ENCODE results near the gene AFF3. TPM values are rescaled to one million over a fixed set of nuclear protein-coding genes. Genes with fewer than 3 reads are reported as not detected.

AFF3 gene
- total RNA-seq, 1 experiment from 2014 or later, result not detected

- CTCF ChIA-PET, result interaction anchor here (0.5 kb wide), 1 partner anchor 1866 kb away, joined by 4 read pairs; no protein-coding TSS in a partner anchor
- H3K9me3 Mint-ChIP-seq (ENCODE audit: low read depth, unreplicated experiment), result no peaks in the 10 kb centered on the region
- no peak for DNase-seq
- H3K36me3 Mint-ChIP-seq (ENCODE audit: insufficient read depth, unreplicated experiment), result no peaks in the 10 kb centered on the region
- no TSS peak for BruUV-seq (replicated peaks)
- peaks cover 57% of the 10 kb centered on the region for H3K27me3 Mint-ChIP-seq (ENCODE audit: unreplicated experiment)
- no peaks in the 10 kb centered on the region for H3K4me1 Mint-ChIP-seq (ENCODE audit: low read depth, unreplicated experiment)
- no peak overlapping the region for H3K4me3 Mint-ChIP-seq (ENCODE audit: low read depth, unreplicated experiment)
- intact Hi-C loops (cut with micrococcal nuclease; ENCODE audit: unreplicated experiment), result no loop called here
- TF ChIP-seq CTCF (IDR thresholded peaks at IDR 0.05; ENCODE audit: unreplicated experiment), result no peak
- no peak overlapping the region for H3K27ac Mint-ChIP-seq (ENCODE audit: unreplicated experiment)
Observed at GRCh38 chr2:99878581-99879350, 263.6 kb downstream of the AFF3 start.

GRCh38 chr2:99877963-99878362 is 264.4 kb downstream of the AFF3 start:
- TF ChIP-seq CTCF (IDR thresholded peaks at IDR 0.05; ENCODE audit: unreplicated experiment), result no peak
- H3K27ac Mint-ChIP-seq (ENCODE audit: unreplicated experiment), result no peak overlapping the region
- H3K36me3 Mint-ChIP-seq (ENCODE audit: insufficient read depth, unreplicated experiment), result no peaks in the 10 kb centered on the region
- peaks cover 49% of the 10 kb centered on the region for H3K27me3 Mint-ChIP-seq (ENCODE audit: unreplicated experiment)
- no peak for DNase-seq
- intact Hi-C loops (cut with micrococcal nuclease; ENCODE audit: unreplicated experiment), result no loop called here
- H3K4me1 Mint-ChIP-seq (ENCODE audit: low read depth, unreplicated experiment), result no peaks in the 10 kb centered on the region
- CTCF ChIA-PET, result no interaction called here
- no TSS peak for BruUV-seq (replicated peaks)
- H3K4me3 Mint-ChIP-seq (ENCODE audit: low read depth, unreplicated experiment), result no peak overlapping the region
- no peaks in the 10 kb centered on the region for H3K9me3 Mint-ChIP-seq (ENCODE audit: low read depth, unreplicated experiment)

GRCh38 chr2:99876956-99877355 is 265.4 kb downstream of the AFF3 start:
- peaks cover 39% of the 10 kb centered on the region for H3K27me3 Mint-ChIP-seq (ENCODE audit: unreplicated experiment)
- intact Hi-C loops (cut with micrococcal nuclease; ENCODE audit: unreplicated experiment), result no loop called here
- H3K9me3 Mint-ChIP-seq (ENCODE audit: low read depth, unreplicated experiment), result no peaks in the 10 kb centered on the region
- BruUV-seq (replicated peaks), result no TSS peak
- no peaks in the 10 kb centered on the region for H3K36me3 Mint-ChIP-seq (ENCODE audit: insufficient read depth, unreplicated experiment)
- CTCF ChIA-PET, result no interaction called here
- H3K4me1 Mint-ChIP-seq (ENCODE audit: low read depth, unreplicated experiment), result no peaks in the 10 kb centered on the region
- DNase-seq, result no peak
- no peak overlapping the region for H3K27ac Mint-ChIP-seq (ENCODE audit: unreplicated experiment)
- no peak for TF ChIP-seq CTCF (IDR thresholded peaks at IDR 0.05; ENCODE audit: unreplicated experiment)
- no peak overlapping the region for H3K4me3 Mint-ChIP-seq (ENCODE audit: low read depth, unreplicated experiment)

DNA sequence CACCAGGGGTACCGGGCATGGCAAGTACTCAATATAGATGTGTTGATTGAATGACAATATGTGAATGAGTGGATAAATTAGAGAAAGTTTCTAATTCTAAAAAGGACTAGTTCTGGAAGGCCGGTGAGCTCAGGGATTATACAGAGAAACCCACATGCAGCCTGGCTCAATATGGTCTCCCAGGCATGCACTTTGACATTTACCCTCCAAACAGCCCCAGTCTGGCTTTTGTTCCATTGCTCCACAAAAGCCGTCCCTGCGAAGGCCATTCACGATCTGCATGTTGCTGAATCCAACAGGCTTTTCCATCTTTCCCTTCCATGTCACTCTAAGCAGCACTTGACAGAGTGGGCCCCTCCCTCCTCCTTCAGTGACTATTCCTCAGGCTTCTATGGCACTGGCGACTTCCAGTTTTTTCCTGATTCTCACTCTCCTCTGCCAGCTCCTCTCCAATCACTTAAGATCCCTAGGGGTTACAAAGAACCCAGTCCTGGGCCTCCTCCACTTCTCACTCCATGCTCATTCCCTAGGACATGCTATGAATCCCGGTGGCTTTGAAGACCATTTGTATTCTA is 266.7 kb downstream of the AFF3 start:
- intact Hi-C loops (cut with micrococcal nuclease; ENCODE audit: unreplicated experiment), result no loop called here
- no peaks in the 10 kb centered on the region for H3K36me3 Mint-ChIP-seq (ENCODE audit: insufficient read depth, unreplicated experiment)
- no peak overlapping the region for H3K4me3 Mint-ChIP-seq (ENCODE audit: low read depth, unreplicated experiment)
- no peaks in the 10 kb centered on the region for H3K9me3 Mint-ChIP-seq (ENCODE audit: low read depth, unreplicated experiment)
- no peak overlapping the region for H3K27ac Mint-ChIP-seq (ENCODE audit: unreplicated experiment)
- no peak for DNase-seq
- CTCF ChIA-PET, result no interaction called here
- no peak for TF ChIP-seq CTCF (IDR thresholded peaks at IDR 0.05; ENCODE audit: unreplicated experiment)
- peaks cover 29% of the 10 kb centered on the region for H3K27me3 Mint-ChIP-seq (ENCODE audit: unreplicated experiment)
- BruUV-seq (replicated peaks), result no TSS peak
- H3K4me1 Mint-ChIP-seq (ENCODE audit: low read depth, unreplicated experiment), result no peaks in the 10 kb centered on the region

Measured in Calu3 (cell line).